IMR-90 (cell line): ENCODE measurements around the gene SLC25A41.

Experiments
- BHLHE40 ChIP-seq: fragments of 150-350 bp; IDR thresholded peaks from 2 replicates; pipeline ENCODE4 v1.6.1; 2016; ENCODE audit warnings: mild to moderate bottlenecking, low read depth, low read length
- CTCF ChIP-seq: conservative IDR thresholded peaks from 2 replicates; pipeline ENCODE4 v1.5.1; 2012; ENCODE audit warnings: mild to moderate bottlenecking, low read depth, low read length, improper control_type of control experiment
- MXI1 ChIP-seq: IDR thresholded peaks from 2 replicates; pipeline ENCODE4 v1.6.1; 2012; ENCODE audit warnings: low read depth, mild to moderate bottlenecking, low read length, moderate library complexity, borderline replicate concordance
- POLR2A ChIP-seq: IDR thresholded peaks from 2 replicates; pipeline ENCODE4 v1.6.1; 2012; ENCODE audit warnings: mild to moderate bottlenecking, low read depth, low read length

- TF ChIP-seq CTCF (no peak), POLR2A (no peak), BHLHE40 (no peak), MXI1 (no peak)
Observed at GRCh38 chr19:6376512-6377190, 56.9 kb downstream of the SLC25A41 start.
